Body of pancreas (tissue), 4 donors: ENCODE measurements around the gene PPP1R26.
"Not testable (repeated sequence)": the region's sequence is repeated elsewhere in the genome, so short reads cannot be mapped to it uniquely, and the experiment has no call there.

Experiments
- CTCF ChIP-seq, 7 experiments: fragments of 450-650 bp in 4 of 7; fragments of 200-600 bp in 3 of 7; sonication (generic) in 3 of 7; IDR thresholded peaks; one replicate each; pipeline ENCODE4 v1.5.1; 2016 to 2019; ENCODE audit warnings: antibody characterized with exemption in 7 of 7
- POLR2A ChIP-seq, 3 donors: fragments of 450-650 bp; IDR thresholded peaks; one replicate each; pipeline ENCODE4 v1.6.1; 2016; ENCODE audit warnings: antibody characterized with exemption in 3 of 3, mild to moderate bottlenecking in 2 of 3

- TF ChIP-seq CTCF, POLR2A (IDR thresholded peaks at IDR 0.05): not testable (repeated sequence)
These were observed 38.2 kb upstream of the PPP1R26 start for GRCh38 chr9:135441105-135442071.
